Vagina (tissue), 2 donors: ENCODE measurements around the gene RPLP1. TPM values are rescaled to one million over a fixed set of nuclear protein-coding genes. Genes with fewer than 3 reads are reported as not detected.
A peak's percentile ranks its signal among the peaks of the same experiment; 100 is the strongest.

Experiments used
- DNase-seq, 2 donors: peaks; one replicate each; pipeline ENCODE4 v3.0.0-alpha.2; 2017; ENCODE audit errors: extremely low spot score in 2 of 2
- H3K27ac ChIP-seq: fragments of 200-600 bp; sonication (generic); one replicate; pipeline ENCODE4 v1.5.1; 2019
- H3K27me3 ChIP-seq: fragments of 200-600 bp; sonication (generic); one replicate; pipeline ENCODE4 v1.5.1; 2019
- H3K36me3 ChIP-seq, 2 donors: fragments of 200-600 bp; sonication (generic); one replicate each; pipeline ENCODE4 v1.5.1; 2017 to 2019
- H3K4me1 ChIP-seq: fragments of 200-600 bp; sonication (generic); one replicate; pipeline ENCODE4 v1.5.1; 2019
- H3K4me3 ChIP-seq, 2 donors: fragments of 200-600 bp; sonication (generic); 1 replicate in 1 of 2; 2 replicates in 1 of 2; pipeline ENCODE4 v1.5.1; 2016 to 2019
- H3K9me3 ChIP-seq: fragments of 200-600 bp; sonication (generic); one replicate; pipeline ENCODE4 v1.5.1; 2019
- CTCF ChIP-seq, 3 experiments: fragments of 450-650 bp in 2 of 3; fragments of 200-600 bp in 1 of 3; sonication (generic) in 1 of 3; IDR thresholded peaks; one replicate each; pipeline ENCODE4 v1.5.1; 2017 to 2019; ENCODE audit warnings: antibody characterized with exemption in 3 of 3, mild to moderate bottlenecking in 2 of 3, moderate library complexity in 2 of 3
- POLR2A ChIP-seq, 2 donors: fragments of 450-650 bp; IDR thresholded peaks; one replicate each; pipeline ENCODE4 v1.6.1; 2017; ENCODE audit warnings: antibody characterized with exemption in 2 of 2, mild to moderate bottlenecking in 2 of 2, moderate library complexity in 2 of 2
- POLR2AphosphoS5 ChIP-seq, 2 donors: sonication (generic); formaldehyde crosslinking; IDR thresholded peaks; one replicate each; pipeline ENCODE4 v1.9.0; 2017; ENCODE audit warnings: antibody characterized with exemption in 2 of 2, mild to moderate bottlenecking in 2 of 2, low read depth in 1 of 2; ENCODE audit not compliant: insufficient read depth in 1 of 2
- intact Hi-C: fragments of 100-400 bp; cut with DNase I; formaldehyde crosslinking; loops from one replicate; pipeline ENCODE4 v1.15.1; 2023
- total RNA-seq: library from RNA; depleted of rRNA; stranded (reverse); fragments of >200 nt; gene quantifications from one replicate; pipeline ENCODE4 v1.2.3, GENCODE V29; 2016

The RPLP1 gene
- total RNA-seq, 1 donor from 2014 or later = 1,258 TPM

GRCh38 chr15:69478259-69478781 lies 25.7 kb downstream of the RPLP1 start:
- intact Hi-C loops = loop anchor here (10.0 kb wide), 1 partner anchor 1006 kb away; no protein-coding TSS in a partner anchor
- DNase-seq = no peak
- no peak for TF ChIP-seq POLR2AphosphoS5 (IDR thresholded peaks at IDR 0.05; ENCODE audit: insufficient read depth in 1 of 2, low read depth in 1 of 2)
- TF ChIP-seq POLR2A (IDR thresholded peaks at IDR 0.05) = no peak
- peak; percentile 17 to 82 (median 77) for TF ChIP-seq CTCF (IDR thresholded peaks at IDR 0.05)
- H3K27me3 ChIP-seq = no peaks in the 10 kb centered on the region
- H3K4me1 ChIP-seq = no peaks in the 10 kb centered on the region
- H3K9me3 ChIP-seq = no peaks in the 10 kb centered on the region
- no peak overlapping the region for H3K4me3 ChIP-seq
- no peak overlapping the region for H3K27ac ChIP-seq
- no peaks in the 10 kb centered on the region for H3K36me3 ChIP-seq

- Histone ChIP-seq H3K27ac (no peak overlapping the region), H3K9me3 (no peaks in the 10 kb centered on the region), H3K4me3 (no peak overlapping the region), H3K27me3 (no peaks in the 10 kb centered on the region), H3K4me1 (no peaks in the 10 kb centered on the region), H3K36me3 (no peaks in the 10 kb centered on the region)
- TF ChIP-seq CTCF (IDR thresholded peaks at IDR 0.05) (no peak), POLR2AphosphoS5 (IDR thresholded peaks at IDR 0.05; ENCODE audit: insufficient read depth in 1 of 2, low read depth in 1 of 2) (no peak), POLR2A (IDR thresholded peaks at IDR 0.05) (no peak)
- no peak for DNase-seq
- intact Hi-C loops = loop anchor here (10.0 kb wide), 1 partner anchor 1006 kb away; no protein-coding TSS in a partner anchor
These were observed 26.5 kb downstream of the RPLP1 start for GRCh38 chr15:69479081-69479480.

- intact Hi-C loops = loop anchor here (10.0 kb wide), 1 partner anchor 1005 kb away; no protein-coding TSS in a partner anchor
- no peaks in the 10 kb centered on the region for H3K27me3 ChIP-seq
- H3K4me1 ChIP-seq = peaks cover 4% of the 10 kb centered on the region
- no peak for DNase-seq
- no peak overlapping the region for H3K27ac ChIP-seq
- TF ChIP-seq CTCF (IDR thresholded peaks at IDR 0.05) = no peak
- TF ChIP-seq POLR2A (IDR thresholded peaks at IDR 0.05) = no peak
- no peak for TF ChIP-seq POLR2AphosphoS5 (IDR thresholded peaks at IDR 0.05; ENCODE audit: insufficient read depth in 1 of 2, low read depth in 1 of 2)
- no peaks in the 10 kb centered on the region for H3K36me3 ChIP-seq
- no peaks in the 10 kb centered on the region for H3K9me3 ChIP-seq
- no peak overlapping the region for H3K4me3 ChIP-seq
These were observed 27.4 kb downstream of the RPLP1 start for GRCh38 chr15:69479971-69480370.

GRCh38 chr15:69480932-69481331 lies 28.3 kb downstream of the RPLP1 start:
- Histone ChIP-seq H3K9me3 (no peaks in the 10 kb centered on the region), H3K36me3 (no peaks in the 10 kb centered on the region), H3K27me3 (no peaks in the 10 kb centered on the region), H3K4me3 (no peak overlapping the region), H3K27ac (no peak overlapping the region), H3K4me1 (peaks cover 6% of the 10 kb centered on the region)
- no peak for DNase-seq
- intact Hi-C loops = no loop called here
- no peak for TF ChIP-seq CTCF (IDR thresholded peaks at IDR 0.05)
- TF ChIP-seq POLR2AphosphoS5 (IDR thresholded peaks at IDR 0.05; ENCODE audit: insufficient read depth in 1 of 2, low read depth in 1 of 2) = no peak
- TF ChIP-seq POLR2A (IDR thresholded peaks at IDR 0.05) = no peak

GRCh38 chr15:69482686-69483256 lies 30.2 kb downstream of the RPLP1 start:
- TF ChIP-seq CTCF (IDR thresholded peaks at IDR 0.05) = no peak
- no peak for TF ChIP-seq POLR2A (IDR thresholded peaks at IDR 0.05)
- no peak for TF ChIP-seq POLR2AphosphoS5 (IDR thresholded peaks at IDR 0.05; ENCODE audit: insufficient read depth in 1 of 2, low read depth in 1 of 2)
- no peak for DNase-seq
- H3K27me3 ChIP-seq = no peaks in the 10 kb centered on the region
- no peaks in the 10 kb centered on the region for H3K9me3 ChIP-seq
- no peak overlapping the region for H3K27ac ChIP-seq
- H3K36me3 ChIP-seq = no peaks in the 10 kb centered on the region
- no peak overlapping the region for H3K4me3 ChIP-seq
- peaks cover 6% of the 10 kb centered on the region for H3K4me1 ChIP-seq
- intact Hi-C loops = no loop called here
